LNCAP (cell line): ENCODE data around the gene ZMPSTE24.

Experiments
- TF ChIP-seq, protein P1 (sequence below): fragments of 450-650 bp; IDR thresholded peaks from 2 replicates; pipeline ENCODE4 v1.5.1; 2017; ENCODE audit warnings: mild to moderate bottlenecking

ZMPSTE24 gene

GRCh38 chr1:40307186-40307585, 49.1 kb downstream of the ZMPSTE24 start:
- TF ChIP-seq, protein P1, sequence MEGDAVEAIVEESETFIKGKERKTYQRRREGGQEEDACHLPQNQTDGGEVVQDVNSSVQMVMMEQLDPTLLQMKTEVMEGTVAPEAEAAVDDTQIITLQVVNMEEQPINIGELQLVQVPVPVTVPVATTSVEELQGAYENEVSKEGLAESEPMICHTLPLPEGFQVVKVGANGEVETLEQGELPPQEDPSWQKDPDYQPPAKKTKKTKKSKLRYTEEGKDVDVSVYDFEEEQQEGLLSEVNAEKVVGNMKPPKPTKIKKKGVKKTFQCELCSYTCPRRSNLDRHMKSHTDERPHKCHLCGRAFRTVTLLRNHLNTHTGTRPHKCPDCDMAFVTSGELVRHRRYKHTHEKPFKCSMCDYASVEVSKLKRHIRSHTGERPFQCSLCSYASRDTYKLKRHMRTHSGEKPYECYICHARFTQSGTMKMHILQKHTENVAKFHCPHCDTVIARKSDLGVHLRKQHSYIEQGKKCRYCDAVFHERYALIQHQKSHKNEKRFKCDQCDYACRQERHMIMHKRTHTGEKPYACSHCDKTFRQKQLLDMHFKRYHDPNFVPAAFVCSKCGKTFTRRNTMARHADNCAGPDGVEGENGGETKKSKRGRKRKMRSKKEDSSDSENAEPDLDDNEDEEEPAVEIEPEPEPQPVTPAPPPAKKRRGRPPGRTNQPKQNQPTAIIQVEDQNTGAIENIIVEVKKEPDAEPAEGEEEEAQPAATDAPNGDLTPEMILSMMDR, result no peak

DNA sequence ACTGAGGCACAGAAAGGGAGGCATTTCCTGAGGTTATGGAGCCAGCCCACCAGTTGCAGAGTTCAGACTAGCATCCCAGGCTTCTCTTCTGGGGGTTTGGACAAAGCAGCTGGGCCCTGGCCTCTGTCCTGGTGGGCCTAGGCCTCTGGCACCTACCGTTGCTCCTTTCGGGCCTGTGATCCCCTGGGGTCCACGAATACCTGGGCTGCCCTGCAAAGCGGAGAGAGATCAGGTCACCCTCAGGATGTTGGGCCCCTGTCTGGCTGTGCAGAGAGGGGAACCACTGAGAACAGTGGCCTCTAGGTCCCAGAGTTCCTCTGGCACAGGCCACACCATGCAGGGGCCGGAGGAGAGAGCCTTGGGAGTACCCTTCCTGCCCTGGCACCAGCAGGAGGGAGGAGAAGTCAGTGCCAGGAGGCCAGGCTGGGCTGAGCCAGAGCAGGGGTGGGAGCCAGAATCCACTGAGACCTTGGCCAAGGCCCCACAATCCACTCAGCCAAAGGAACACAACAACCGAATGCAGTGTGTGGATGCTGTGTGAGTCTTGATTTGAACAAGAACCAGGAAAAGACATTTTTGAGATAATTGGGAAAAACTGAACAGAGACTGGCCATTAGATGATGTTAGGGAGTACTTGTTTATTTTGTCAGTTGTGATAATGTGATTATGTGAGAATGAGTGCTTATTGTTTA, 50.1 kb downstream of the ZMPSTE24 start:
- TF ChIP-seq, protein P1, result no peak

- TF ChIP-seq, protein P1, result no peak
These were observed 51.5 kb downstream of the ZMPSTE24 start for GRCh38 chr1:40309374-40310128.

GRCh38 chr1:40310129-40310461, 52.1 kb downstream of the ZMPSTE24 start:
- TF ChIP-seq, protein P1, result no peak

DNA sequence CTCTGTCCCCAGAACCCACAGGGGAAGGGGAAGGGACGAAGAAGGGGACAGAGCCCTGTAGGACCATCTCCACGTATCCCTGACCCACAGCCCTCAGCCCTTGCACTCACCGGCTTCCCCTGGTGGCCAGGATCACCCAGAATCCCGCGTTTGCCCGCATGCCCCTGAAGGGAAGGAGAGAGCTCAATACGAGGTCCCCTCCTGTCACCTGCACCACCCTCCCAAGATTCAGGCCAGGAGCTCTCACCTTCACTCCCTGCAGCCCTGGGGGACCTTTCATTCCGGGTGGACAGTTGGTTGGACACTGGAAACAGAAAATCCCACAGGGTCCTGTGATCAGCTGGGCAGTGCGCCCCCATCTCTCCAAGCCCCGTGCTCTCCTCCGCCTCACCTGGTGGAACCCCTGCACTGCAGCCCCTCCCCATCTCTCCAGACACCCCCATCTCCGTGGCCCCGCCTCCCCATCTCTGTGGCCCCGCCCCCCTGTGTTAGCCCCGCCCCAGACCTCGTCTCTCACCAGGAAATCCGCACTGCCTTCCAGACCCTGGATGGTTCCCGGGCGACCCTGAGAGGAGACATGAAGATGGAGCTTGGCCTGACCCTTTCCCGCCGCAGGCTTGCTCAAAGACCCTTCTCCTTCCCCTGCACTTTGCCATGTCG, 53.1 kb downstream of the ZMPSTE24 start:
- TF ChIP-seq, protein P1, result no peak

- TF ChIP-seq, protein P1, result no peak
These were observed 53.7 kb downstream of the ZMPSTE24 start for GRCh38 chr1:40311692-40312091.

GRCh38 chr1:40312238-40313205, 54.5 kb downstream of the ZMPSTE24 start:
- TF ChIP-seq, protein P1, result no peak
